ENCODE data around the gene NT5C2. TPM values are rescaled to one million over a fixed set of nuclear protein-coding genes. Genes with fewer than 3 reads are reported as not detected.
"Not testable (repeated sequence)": the region's sequence is repeated elsewhere in the genome, so short reads cannot be mapped to it uniquely, and the experiment has no call there.

Gene NT5C2
- total and polyA plus RNA-seq, 5 donors from 2014 or later = 52.4 to 59.6 (median 56.9) TPM

- Mint-ChIP-seq H3K27me3 (no peaks in the 10 kb centered on the region), H3K4me1 (peaks cover 5 to 22% (median 9%) of the 10 kb centered on the region in 4 donors), H3K36me3 (peaks cover 29% of the 10 kb centered on the region), H3K4me3 (no peak overlapping the region), H3K9me3 (no peaks in the 10 kb centered on the region), H3K27ac (no peak overlapping the region)
- H3K9me3 ChIP-seq (ENCODE audit: control insufficient read depth in 2 of 2, low read length in 2 of 2) = no peaks in the 10 kb centered on the region
- no peaks in the 10 kb centered on the region for H3K27me3 ChIP-seq (ENCODE audit: control insufficient read depth, insufficient read depth, low read length)
- no peak overlapping the region for H3K27ac ChIP-seq (ENCODE audit: insufficient read depth, low read length, poor library complexity, severe bottlenecking)
- no peaks in the 10 kb centered on the region for H3K4me1 ChIP-seq (ENCODE audit: control insufficient read depth, insufficient read depth, low read length, poor library complexity, severe bottlenecking)
- no peak overlapping the region for H3K4me3 ChIP-seq (ENCODE audit: low read depth, low read length)
- ATAC-seq (ENCODE audit: low read depth in 2 of 2) (no peak), DNase-seq (no peak)
- H3K36me3 ChIP-seq (ENCODE audit: control insufficient read depth, insufficient read depth, low read length) = peaks cover 14% of the 10 kb centered on the region
Measured at GRCh38 chr10:103144041-103144440, 49.0 kb downstream of the NT5C2 start.

- H3K27ac Mint-ChIP-seq = not testable (repeated sequence)
Measured at GRCh38 chr10:103143641-103144040, 49.4 kb downstream of the NT5C2 start.

GRCh38 chr10:103141950-103142349, 51.1 kb downstream of the NT5C2 start:
- Histone ChIP-seq H3K9me3 (ENCODE audit: control insufficient read depth in 2 of 2, low read length in 2 of 2) (no peaks in the 10 kb centered on the region), H3K27ac (ENCODE audit: insufficient read depth, low read length, poor library complexity, severe bottlenecking) (no peak overlapping the region), H3K4me1 (ENCODE audit: control insufficient read depth, insufficient read depth, low read length, poor library complexity, severe bottlenecking) (no peaks in the 10 kb centered on the region), H3K36me3 (ENCODE audit: control insufficient read depth, insufficient read depth, low read length) (peaks cover 16% of the 10 kb centered on the region), H3K4me3 (ENCODE audit: low read depth, low read length) (no peak overlapping the region), H3K27me3 (ENCODE audit: control insufficient read depth, insufficient read depth, low read length) (no peaks in the 10 kb centered on the region)
- Mint-ChIP-seq H3K4me1 (peaks cover 5 to 22% (median 10%) of the 10 kb centered on the region in 4 donors), H3K36me3 (peaks cover 36% of the 10 kb centered on the region), H3K4me3 (no peak overlapping the region), H3K27me3 (no peaks in the 10 kb centered on the region), H3K27ac (peak overlapping the region in 1 of 3 donors; percentile 77), H3K9me3 (no peaks in the 10 kb centered on the region)
- DNase-seq (no peak), ATAC-seq (ENCODE audit: low read depth in 2 of 2) (no peak)

More at GRCh38 chr10:103143641-103144040, 49.4 kb downstream of the NT5C2 start:
- H3K36me3 Mint-ChIP-seq = peaks cover 27% of the 10 kb centered on the region
- DNase-seq; H3K9me3 Mint-ChIP-seq; H3K27me3 ChIP-seq (ENCODE audit: control insufficient read depth, insufficient read depth, low read length); ATAC-seq (ENCODE audit: low read depth in 2 of 2); H3K27me3 Mint-ChIP-seq; H3K27ac ChIP-seq (ENCODE audit: insufficient read depth, low read length, poor library complexity, severe bottlenecking); H3K4me1 ChIP-seq (ENCODE audit: control insufficient read depth, insufficient read depth, low read length, poor library complexity, severe bottlenecking); H3K4me3 Mint-ChIP-seq; H3K9me3 ChIP-seq (ENCODE audit: control insufficient read depth in 2 of 2, low read length in 2 of 2); H3K4me3 ChIP-seq (ENCODE audit: low read depth, low read length): not testable (repeated sequence)
- H3K36me3 ChIP-seq (ENCODE audit: control insufficient read depth, insufficient read depth, low read length) = peaks cover 14% of the 10 kb centered on the region
- peaks cover 5 to 22% (median 10%) of the 10 kb centered on the region in 4 donors for H3K4me1 Mint-ChIP-seq

GRCh38 chr10:103140469-103140868, 52.6 kb downstream of the NT5C2 start:
- Histone ChIP-seq H3K9me3 (ENCODE audit: control insufficient read depth in 2 of 2, low read length in 2 of 2) (no peaks in the 10 kb centered on the region), H3K27me3 (ENCODE audit: control insufficient read depth, insufficient read depth, low read length) (no peaks in the 10 kb centered on the region), H3K4me1 (ENCODE audit: control insufficient read depth, insufficient read depth, low read length, poor library complexity, severe bottlenecking) (no peaks in the 10 kb centered on the region), H3K36me3 (ENCODE audit: control insufficient read depth, insufficient read depth, low read length) (peaks cover 16% of the 10 kb centered on the region), H3K4me3 (ENCODE audit: low read depth, low read length) (no peak overlapping the region), H3K27ac (ENCODE audit: insufficient read depth, low read length, poor library complexity, severe bottlenecking) (no peak overlapping the region)
- DNase-seq (no peak), ATAC-seq (ENCODE audit: low read depth in 2 of 2) (no peak)
- Mint-ChIP-seq H3K4me1 (peaks cover 5 to 22% (median 10%) of the 10 kb centered on the region in 4 donors), H3K27me3 (no peaks in the 10 kb centered on the region), H3K4me3 (no peak overlapping the region), H3K9me3 (no peaks in the 10 kb centered on the region), H3K27ac (no peak overlapping the region), H3K36me3 (peaks cover 44% of the 10 kb centered on the region)

GRCh38 chr10:103139803-103140202, 53.3 kb downstream of the NT5C2 start:
- H3K27ac ChIP-seq (ENCODE audit: insufficient read depth, low read length, poor library complexity, severe bottlenecking) = no peak overlapping the region
- no peaks in the 10 kb centered on the region for H3K4me1 ChIP-seq (ENCODE audit: control insufficient read depth, insufficient read depth, low read length, poor library complexity, severe bottlenecking)
- Mint-ChIP-seq H3K9me3 (peaks cover 0 to 2% (median 0%) of the 10 kb centered on the region in 7 donors), H3K36me3 (peaks cover 50% of the 10 kb centered on the region), H3K27ac (peak overlapping the region in 1 of 3 donors; percentile 42), H3K4me1 (peaks cover 5 to 19% (median 7%) of the 10 kb centered on the region in 4 donors), H3K27me3 (no peaks in the 10 kb centered on the region), H3K4me3 (no peak overlapping the region)
- peaks cover 16% of the 10 kb centered on the region for H3K36me3 ChIP-seq (ENCODE audit: control insufficient read depth, insufficient read depth, low read length)
- H3K27me3 ChIP-seq (ENCODE audit: control insufficient read depth, insufficient read depth, low read length) = no peaks in the 10 kb centered on the region
- no peaks in the 10 kb centered on the region for H3K9me3 ChIP-seq (ENCODE audit: control insufficient read depth in 2 of 2, low read length in 2 of 2)
- DNase-seq (no peak), ATAC-seq (ENCODE audit: low read depth in 2 of 2) (no peak)
- H3K4me3 ChIP-seq (ENCODE audit: low read depth, low read length) = no peak overlapping the region

- not testable (repeated sequence) for H3K9me3 Mint-ChIP-seq; H3K27ac ChIP-seq (ENCODE audit: insufficient read depth, low read length, poor library complexity, severe bottlenecking); H3K27me3 ChIP-seq (ENCODE audit: control insufficient read depth, insufficient read depth, low read length); H3K36me3 ChIP-seq (ENCODE audit: control insufficient read depth, insufficient read depth, low read length); H3K9me3 ChIP-seq (ENCODE audit: control insufficient read depth in 2 of 2, low read length in 2 of 2); H3K4me3 Mint-ChIP-seq; H3K4me1 ChIP-seq (ENCODE audit: control insufficient read depth, insufficient read depth, low read length, poor library complexity, severe bottlenecking); H3K27me3 Mint-ChIP-seq; ATAC-seq (ENCODE audit: low read depth in 2 of 2); H3K4me3 ChIP-seq (ENCODE audit: low read depth, low read length); DNase-seq
- H3K4me1 Mint-ChIP-seq = peaks cover 0 to 12% (median 5%) of the 10 kb centered on the region in 4 donors
- peak overlapping the region in 2 of 3 donors; percentile 48 to 66 for H3K27ac Mint-ChIP-seq
- peaks cover 53% of the 10 kb centered on the region for H3K36me3 Mint-ChIP-seq
Measured at GRCh38 chr10:103135168-103135567, 57.9 kb downstream of the NT5C2 start.

- DNase-seq (no peak), ATAC-seq (ENCODE audit: low read depth in 2 of 2) (no peak)
- no peaks in the 10 kb centered on the region for H3K27me3 Mint-ChIP-seq
- peaks cover 0 to 14% (median 6%) of the 10 kb centered on the region in 4 donors for H3K4me1 Mint-ChIP-seq
- H3K36me3 Mint-ChIP-seq = peaks cover 31% of the 10 kb centered on the region
- no peak overlapping the region for H3K27ac Mint-ChIP-seq
- H3K9me3 ChIP-seq (ENCODE audit: control insufficient read depth in 2 of 2, low read length in 2 of 2) = no peaks in the 10 kb centered on the region
- H3K4me3 ChIP-seq (ENCODE audit: low read depth, low read length) = no peak overlapping the region
- peaks cover 0 to 2% (median 0%) of the 10 kb centered on the region in 7 donors for H3K9me3 Mint-ChIP-seq
- peaks cover 4% of the 10 kb centered on the region for H3K36me3 ChIP-seq (ENCODE audit: control insufficient read depth, insufficient read depth, low read length)
- H3K27ac ChIP-seq (ENCODE audit: insufficient read depth, low read length, poor library complexity, severe bottlenecking) = no peak overlapping the region
- no peaks in the 10 kb centered on the region for H3K4me1 ChIP-seq (ENCODE audit: control insufficient read depth, insufficient read depth, low read length, poor library complexity, severe bottlenecking)
- H3K27me3 ChIP-seq (ENCODE audit: control insufficient read depth, insufficient read depth, low read length) = no peaks in the 10 kb centered on the region
- H3K4me3 Mint-ChIP-seq = no peak overlapping the region
Measured at GRCh38 chr10:103130910-103131309, 62.2 kb downstream of the NT5C2 start.

- not testable (repeated sequence) for H3K4me3 ChIP-seq (ENCODE audit: low read depth, low read length); H3K27ac ChIP-seq (ENCODE audit: insufficient read depth, low read length, poor library complexity, severe bottlenecking); ATAC-seq (ENCODE audit: low read depth in 2 of 2); H3K4me3 Mint-ChIP-seq; H3K4me1 ChIP-seq (ENCODE audit: control insufficient read depth, insufficient read depth, low read length, poor library complexity, severe bottlenecking); H3K27me3 ChIP-seq (ENCODE audit: control insufficient read depth, insufficient read depth, low read length); H3K9me3 Mint-ChIP-seq; H3K9me3 ChIP-seq (ENCODE audit: control insufficient read depth in 2 of 2, low read length in 2 of 2); H3K27ac Mint-ChIP-seq; H3K27me3 Mint-ChIP-seq; H3K36me3 ChIP-seq (ENCODE audit: control insufficient read depth, insufficient read depth, low read length); DNase-seq
- peaks cover 30% of the 10 kb centered on the region for H3K36me3 Mint-ChIP-seq
- H3K4me1 Mint-ChIP-seq = peaks cover 0 to 18% (median 8%) of the 10 kb centered on the region in 4 donors
Measured at GRCh38 chr10:103130180-103130579, 62.9 kb downstream of the NT5C2 start.

Measured in CD4-positive, CD25-positive, alpha-beta regulatory T cell (primary cell).